ENCODE data around the gene WIZ.

WIZ gene

GRCh38 chr19:15431396-15432017, 18.2 kb downstream of the WIZ start:
- peak; percentile 44 for FAIRE-seq

DNA sequence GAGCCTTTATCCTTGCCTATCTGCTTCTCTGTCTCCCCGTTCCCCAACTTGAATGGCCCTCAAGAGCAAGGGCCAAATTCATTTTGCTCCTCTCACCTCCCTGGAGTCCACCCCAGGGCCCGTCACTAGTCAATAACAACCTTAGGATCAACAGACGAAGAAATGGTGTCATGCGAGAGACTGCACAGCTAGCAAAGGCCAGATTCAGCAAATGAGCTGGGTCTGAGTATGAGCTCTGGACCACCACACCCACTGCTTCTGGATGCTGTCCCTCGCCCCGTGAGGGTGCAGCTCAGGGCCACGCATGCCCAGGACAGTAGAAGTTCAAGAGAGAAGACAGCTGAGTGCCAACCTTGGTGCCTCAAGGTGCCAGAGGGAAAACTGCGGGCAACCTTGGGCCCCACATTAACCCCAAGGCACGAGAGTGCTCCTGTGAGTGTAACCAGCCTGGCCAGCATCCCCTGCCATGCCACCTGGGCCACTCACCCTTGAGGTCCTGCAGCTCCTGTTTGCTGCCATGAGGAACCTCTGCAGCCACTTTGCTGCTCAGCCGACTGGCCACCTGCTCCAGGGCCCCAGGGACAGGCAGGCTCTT, 19.1 kb downstream of the WIZ start:
- FAIRE-seq = no peak
- DNase-seq (ENCODE audit: insufficient read length, low spot score) = no peak

More at GRCh38 chr19:15431396-15432017, 18.2 kb downstream of the WIZ start:
- DNase-seq (ENCODE audit: insufficient read length, low spot score) = no peak

GRCh38 chr19:15429825-15430467, 19.8 kb downstream of the WIZ start:
- DNase-seq (ENCODE audit: insufficient read length, low spot score) (no peak), FAIRE-seq (no peak)

- DNase-seq (ENCODE audit: insufficient read length, low spot score) (no peak), FAIRE-seq (no peak)
These were observed 20.6 kb downstream of the WIZ start for GRCh38 chr19:15428956-15429824.

- DNase-seq (ENCODE audit: insufficient read length, low spot score) (no peak), FAIRE-seq (no peak)
These were observed 21.7 kb downstream of the WIZ start for GRCh38 chr19:15427991-15428471.

DNA sequence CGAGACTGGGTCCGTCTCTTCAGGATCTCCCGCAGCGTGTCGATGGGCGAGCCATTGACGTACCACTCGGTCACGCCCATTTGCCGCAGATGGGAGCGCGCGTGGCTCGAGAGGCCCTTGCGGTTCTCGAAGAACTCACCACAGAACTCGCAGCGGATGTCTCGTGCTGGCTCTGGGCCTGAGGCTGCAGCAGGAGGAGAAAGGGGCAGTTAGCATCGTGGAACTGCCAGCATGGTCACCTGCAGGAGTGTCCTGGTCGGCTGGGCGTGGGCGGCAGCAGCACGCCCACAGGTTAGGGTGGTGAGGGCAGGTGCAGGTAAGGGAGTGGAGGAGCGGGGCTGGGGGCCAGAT, 22.4 kb downstream of the WIZ start:
- DNase-seq (ENCODE audit: insufficient read length, low spot score) = no peak
- FAIRE-seq = no peak

DNA sequence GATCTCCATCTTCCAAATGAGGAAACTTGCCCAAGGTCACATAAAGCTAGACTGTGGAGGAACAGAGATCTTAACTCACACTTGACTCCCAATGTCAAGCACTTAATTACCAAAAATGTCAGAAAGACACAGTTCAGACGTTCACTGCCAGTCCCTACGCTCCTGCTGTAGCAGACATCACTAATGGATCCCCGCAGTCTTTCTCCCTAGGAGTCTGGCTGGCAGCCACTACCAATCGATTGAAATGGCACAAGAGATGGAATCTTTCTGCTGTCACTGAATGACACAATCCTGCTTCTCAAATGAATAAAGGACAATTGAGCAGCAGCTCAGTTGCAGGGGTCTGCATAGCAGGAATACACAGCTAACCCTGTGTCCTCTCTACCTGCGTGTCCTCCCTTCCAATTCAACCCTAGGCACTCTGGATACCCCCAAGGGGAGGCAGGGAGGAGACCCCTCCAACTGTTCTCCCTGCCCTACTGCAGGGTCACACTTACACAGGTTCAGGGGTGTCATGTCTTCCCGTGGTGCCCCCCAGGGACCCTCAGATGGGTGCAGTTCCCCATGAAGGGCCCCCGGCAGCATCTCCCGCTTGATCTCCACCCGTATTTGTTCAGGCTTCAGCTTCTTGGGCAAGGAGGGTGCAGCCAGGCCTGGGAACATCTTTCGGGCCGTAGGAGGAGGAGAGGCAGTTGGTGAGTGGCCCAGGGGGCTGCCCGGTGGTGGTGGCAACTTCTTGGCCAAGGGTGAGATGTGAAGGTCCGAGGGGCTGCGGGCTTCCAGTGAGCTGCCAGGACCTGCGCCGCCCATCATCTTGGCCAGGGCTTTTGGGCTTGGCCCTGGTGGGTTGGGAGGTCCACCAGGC, 23.0 kb downstream of the WIZ start:
- no peak for FAIRE-seq

DNA sequence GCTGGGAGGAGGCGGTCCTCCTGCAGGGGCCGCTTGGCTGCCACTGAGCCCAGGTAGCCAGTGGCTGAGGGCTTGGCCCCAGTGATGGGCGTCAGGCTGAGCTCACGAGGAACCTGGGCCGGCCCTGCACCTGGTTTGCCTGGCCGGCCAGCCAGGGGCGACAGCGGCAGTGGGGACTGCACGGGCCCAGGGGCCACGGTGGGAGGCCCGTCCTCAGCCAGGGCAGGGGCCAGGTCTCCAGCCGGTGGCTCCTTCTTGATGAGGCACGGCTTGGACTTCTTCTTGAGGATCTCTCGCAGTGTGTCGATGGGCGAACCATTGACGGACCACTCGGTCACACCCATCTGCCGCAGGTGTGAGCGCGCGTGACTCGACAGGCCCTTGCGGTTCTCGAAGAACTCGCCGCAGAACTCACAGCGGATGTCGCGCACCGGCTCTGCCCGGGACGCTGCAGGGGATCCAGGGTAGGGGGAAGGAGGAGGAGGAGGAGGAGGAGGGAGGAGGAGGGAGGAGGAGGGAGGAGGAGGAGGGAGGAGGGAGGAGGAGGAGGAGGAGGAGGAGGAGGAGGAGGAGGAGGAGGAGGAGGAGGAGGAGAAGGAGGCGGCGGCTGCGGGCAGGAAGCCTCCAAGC, 24.3 kb downstream of the WIZ start:
- no peak for FAIRE-seq

More for the DNA sequence above, 23.0 kb downstream of the WIZ start:
- no peak for DNase-seq (ENCODE audit: insufficient read length, low spot score)

GRCh38 chr19:15424692-15425272, 25.0 kb downstream of the WIZ start:
- FAIRE-seq (no peak), DNase-seq (ENCODE audit: insufficient read length, low spot score) (no peak)

More for the DNA sequence above, 24.3 kb downstream of the WIZ start:
- no peak for DNase-seq (ENCODE audit: insufficient read length, low spot score)

DNA sequence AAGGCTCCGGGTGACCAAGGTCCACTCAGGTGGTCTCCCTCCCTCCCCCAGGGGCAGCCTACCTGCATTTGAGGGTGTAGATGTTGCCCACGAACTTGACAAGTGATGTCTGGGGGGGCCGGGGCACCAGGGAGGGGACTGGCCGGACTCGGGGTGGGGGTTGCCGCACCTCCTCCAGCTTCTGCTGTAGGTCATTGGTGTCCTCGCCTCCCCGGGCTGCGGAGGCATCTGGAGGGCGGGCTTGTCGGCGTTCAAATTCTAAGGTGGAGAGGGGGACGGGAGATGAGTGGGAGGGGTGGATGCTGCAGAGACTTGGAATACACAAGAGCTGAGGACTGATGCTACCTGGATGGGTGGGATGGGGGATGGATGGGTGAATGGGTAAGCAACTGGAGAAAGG, 25.6 kb downstream of the WIZ start:
- FAIRE-seq = no peak

GRCh38 chr19:15423130-15423529, 26.6 kb downstream of the WIZ start:
- FAIRE-seq (no peak), DNase-seq (ENCODE audit: insufficient read length, low spot score) (no peak)

More for the DNA sequence above, 25.6 kb downstream of the WIZ start:
- DNase-seq (ENCODE audit: insufficient read length, low spot score) = no peak

- DNase-seq (ENCODE audit: insufficient read length, low spot score) (no peak), FAIRE-seq (no peak)
These were observed 27.3 kb downstream of the WIZ start for GRCh38 chr19:15422296-15423075.

- DNase-seq (ENCODE audit: insufficient read length, low spot score) (no peak), FAIRE-seq (no peak)
These were observed 28.0 kb downstream of the WIZ start for GRCh38 chr19:15421721-15422260.

DNA sequence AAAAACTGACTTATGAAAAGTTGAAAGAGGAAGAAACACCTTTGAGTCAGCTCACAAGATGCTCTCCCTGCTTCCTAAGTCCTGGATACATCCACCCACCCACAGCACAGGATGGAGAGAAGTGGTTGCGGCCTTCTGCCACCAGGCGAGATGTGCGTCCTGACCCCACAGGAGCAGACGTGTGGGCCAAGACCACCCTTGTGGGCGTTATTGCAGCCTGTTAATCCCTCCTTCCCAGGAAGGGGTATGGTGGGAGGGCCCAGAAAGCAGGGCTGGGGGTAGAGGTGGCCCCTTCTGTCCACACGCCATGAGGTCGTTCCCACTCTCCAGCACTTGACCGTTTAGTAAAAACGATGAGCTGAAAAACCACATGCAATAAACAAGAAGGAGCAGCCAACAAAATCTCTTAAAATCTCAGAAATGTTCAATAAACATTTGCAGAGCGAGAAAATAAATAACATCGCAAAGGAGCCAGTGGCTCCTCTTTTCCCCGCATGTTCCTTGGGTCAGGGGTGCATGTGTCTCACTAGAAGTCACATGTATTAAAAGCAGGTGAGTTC, 28.5 kb downstream of the WIZ start:
- FAIRE-seq (no peak), DNase-seq (ENCODE audit: insufficient read length, low spot score) (no peak)

GRCh38 chr19:15419413-15420025, 30.2 kb downstream of the WIZ start:
- DNase-seq (ENCODE audit: insufficient read length, low spot score) (no peak), FAIRE-seq (no peak)

- FAIRE-seq = peak; percentile 94
These were observed 31.0 kb downstream of the WIZ start, which contains the start of gene AKAP8L for GRCh38 chr19:15418579-15419412. Gene AKAP8L, minus strand, starts transcription at chr19:15418988. Its CDS starts 65 bp downstream, at chr19:15418923.

GRCh38 chr19:15418231-15418578, 31.6 kb downstream of the WIZ start:
- DNase-seq (ENCODE audit: insufficient read length, low spot score) (no peak), FAIRE-seq (no peak)

More at GRCh38 chr19:15418579-15419412, 31.0 kb downstream of the WIZ start, which contains the start of gene AKAP8L:
- peak; percentile 98 for DNase-seq (ENCODE audit: insufficient read length, low spot score)

All from GM19239 (cell line).